NCI-H345 treated with DMSO at 0.1 percent for 48 hours (cell line): ENCODE data around the gene PRXL2C.

Source experiments
- DNase-seq: peaks from one replicate; lab custom pipeline; 2025; ENCODE audit not compliant: unreplicated experiment; lab: John Stamatoyannopoulos, UW

Gene PRXL2C

DNA sequence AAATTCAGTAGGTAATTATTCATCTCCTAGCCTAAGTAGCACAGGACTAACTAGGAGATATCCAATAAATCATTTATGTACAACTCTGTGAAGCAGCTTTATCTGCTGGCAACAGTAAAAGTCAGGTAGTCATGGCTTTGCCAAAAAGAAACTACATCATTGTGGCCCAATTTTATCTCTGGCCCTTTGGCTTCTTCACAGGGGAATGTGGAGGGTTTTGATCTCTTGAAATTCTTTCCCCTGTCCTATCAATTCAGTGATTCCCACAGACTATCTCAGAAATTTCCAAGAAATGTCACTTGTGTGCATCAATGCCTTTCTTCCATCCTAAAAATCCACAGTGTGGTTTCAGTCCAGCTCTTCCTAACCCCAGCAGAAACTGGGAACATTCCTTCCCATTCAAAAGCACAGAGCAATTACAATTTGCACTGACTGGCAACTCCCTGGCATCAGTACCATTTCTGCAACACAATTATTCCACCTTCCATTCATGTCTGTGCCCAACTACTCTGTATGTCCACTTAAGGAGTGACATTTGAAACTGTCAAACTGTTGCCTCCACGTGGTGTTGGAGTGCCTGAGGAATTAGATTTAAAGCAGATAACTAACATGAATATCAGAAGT lies 42.0 kb downstream of the PRXL2C start:
- no peak for DNase-seq

DNA sequence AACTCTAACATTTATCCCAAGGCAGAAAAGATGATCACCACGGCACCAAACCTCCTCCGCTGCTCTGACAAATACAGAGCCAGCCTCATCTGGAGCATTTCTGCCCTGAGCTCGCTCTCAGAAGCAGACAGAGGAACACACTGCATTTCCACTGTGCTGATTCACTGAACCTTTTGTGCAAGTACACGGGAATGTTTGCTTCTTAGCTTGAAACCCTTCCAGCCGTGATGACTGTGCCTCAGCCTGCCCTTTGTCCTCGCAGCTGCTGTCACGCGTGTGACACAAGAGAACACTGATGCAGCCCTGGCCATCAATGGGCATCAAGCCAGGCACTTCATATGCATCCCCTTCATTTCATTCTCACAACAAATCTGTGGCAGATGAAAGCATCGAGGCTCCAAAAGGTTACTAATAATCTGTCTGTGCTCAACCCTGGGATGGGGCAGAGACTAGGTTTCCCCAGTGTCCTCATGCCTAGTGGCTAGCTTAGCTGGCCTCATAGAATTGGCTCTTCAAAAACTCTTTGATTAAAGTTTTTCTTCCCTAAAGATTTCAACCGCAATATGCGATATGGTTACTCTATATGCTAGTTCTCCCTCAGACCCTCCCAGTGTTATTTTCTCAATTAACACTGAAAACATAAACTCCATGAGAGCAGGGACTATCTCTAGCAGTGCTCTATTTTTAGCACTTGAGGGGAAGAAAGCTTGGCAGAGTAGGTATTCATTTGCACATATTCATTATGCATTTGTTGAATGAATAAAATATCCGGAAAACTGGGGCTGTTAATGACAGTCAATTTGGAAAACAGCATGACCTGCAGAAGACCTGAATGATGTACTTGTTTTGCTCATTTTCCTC lies 42.8 kb downstream of the PRXL2C start:
- peak; percentile 84 for DNase-seq

DNA sequence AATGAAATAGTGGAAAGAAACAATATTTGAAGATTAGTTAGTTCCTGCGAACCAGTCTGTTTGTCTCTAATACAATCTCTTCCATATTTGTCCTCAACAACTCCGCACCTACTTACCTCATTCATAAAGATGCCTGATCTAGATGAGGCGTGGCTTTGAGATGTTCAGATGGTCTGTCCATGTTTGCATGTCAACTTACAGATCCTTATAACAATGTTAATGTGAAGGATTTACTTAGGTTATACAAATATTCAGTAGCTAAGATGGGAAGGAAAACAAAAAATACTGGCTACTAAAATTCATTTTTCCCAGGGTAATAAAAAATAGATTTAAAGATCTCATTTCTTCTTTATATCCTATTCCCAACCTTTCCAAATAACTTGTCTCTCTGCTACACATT lies 43.8 kb downstream of the PRXL2C start:
- no peak for DNase-seq

DNA sequence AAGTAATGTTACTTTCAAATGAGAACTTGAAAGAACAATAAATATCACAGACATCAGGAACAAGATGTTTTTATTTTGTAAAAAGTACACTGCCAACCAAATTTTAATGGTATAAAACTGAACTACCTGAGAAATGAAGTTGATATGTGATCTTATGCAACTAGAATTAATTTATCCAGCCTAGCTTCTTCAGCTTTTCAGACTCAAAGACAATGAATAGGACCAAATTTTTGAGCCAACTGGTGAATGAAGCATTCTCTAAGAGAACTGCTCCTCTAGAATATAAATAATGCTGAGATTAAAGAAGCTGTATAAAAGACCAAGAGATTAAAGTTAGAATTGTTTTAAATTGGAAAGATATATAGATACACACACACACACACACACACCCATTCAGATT lies 45.4 kb downstream of the PRXL2C start:
- no peak for DNase-seq

DNA sequence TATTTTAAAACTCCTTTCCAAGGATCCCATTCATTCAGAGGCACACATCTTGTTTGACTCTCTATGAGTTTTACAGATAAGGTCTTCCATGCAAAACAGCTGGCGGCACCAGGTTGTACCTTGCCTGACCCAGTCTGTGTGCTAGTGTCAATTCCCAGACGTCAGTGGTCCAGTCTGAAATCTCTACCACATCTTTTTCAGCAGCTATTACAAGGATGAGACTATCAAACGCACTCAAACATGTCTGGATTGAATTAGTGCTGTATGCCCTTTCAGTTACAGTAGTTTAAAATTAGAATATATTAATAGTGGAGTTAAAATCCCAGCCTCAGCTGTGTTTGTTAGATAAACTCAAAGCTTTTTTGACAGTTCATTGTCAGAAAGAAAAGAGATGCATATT lies 47.1 kb downstream of the PRXL2C start:
- no peak for DNase-seq

DNA sequence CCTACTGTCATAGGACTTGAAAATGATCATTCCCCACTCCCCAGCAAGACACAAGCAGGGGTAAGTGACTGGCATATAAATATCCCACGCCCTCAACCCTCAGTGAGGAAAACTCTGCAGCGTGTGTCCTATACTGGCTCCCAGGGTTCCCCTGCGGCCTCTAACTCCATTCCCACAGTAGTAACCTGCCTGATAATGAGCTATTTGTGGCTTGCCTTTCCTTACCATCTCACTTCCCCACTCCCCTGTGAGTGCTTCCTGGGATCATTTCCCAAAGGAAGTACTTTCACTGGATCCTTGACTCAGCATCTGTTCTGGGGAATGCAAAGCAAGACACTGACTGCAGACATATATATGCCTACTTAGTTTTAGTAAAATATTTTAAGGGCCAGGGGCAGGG lies 49.8 kb downstream of the PRXL2C start:
- no peak for DNase-seq

DNA sequence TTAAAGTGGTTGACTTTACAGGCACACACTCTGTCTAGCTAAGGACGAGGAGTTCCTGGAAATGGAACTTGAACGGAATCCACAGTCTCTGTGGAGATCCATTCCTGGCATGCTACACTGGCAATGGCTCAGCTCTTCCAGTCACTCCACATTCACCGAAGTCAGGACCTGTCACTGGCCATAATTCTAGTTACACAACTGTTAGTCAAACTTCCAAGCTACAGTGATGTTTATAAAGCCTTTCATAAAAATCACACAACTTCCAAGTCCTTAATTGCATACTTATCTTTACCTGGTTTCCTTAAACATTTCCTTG lies 51.2 kb downstream of the PRXL2C start:
- DNase-seq, result no peak

DNA sequence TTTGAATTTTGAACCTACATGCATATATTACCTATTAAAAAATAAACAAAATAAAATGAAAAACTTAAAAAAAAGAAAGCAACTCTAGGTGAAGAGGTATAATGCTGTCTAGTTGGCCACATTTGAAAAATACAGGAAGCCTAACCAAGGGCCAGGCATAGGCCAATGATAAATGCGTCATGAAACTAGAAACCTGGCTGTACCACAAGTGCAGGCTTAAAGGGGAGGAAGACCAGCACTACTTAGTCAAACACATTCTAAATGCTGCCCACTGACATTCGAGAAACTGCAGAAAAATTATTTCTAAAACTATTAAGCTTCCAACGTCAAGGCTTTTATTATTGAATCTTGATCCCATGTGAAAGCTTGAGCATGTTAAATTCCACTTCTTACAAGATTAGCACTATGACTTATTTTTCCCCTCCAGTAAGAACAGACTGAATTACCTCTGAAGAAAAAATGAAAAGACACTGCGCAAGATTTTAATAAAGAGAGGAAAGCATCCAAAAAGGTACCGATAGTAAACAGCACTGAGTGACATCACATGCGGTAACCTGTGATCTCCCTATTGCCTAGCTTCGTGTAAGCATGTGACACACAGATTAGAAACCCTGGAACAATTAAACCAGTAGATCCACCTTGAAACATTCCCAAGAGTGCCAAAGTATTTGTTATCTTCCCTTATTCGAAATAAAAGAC lies 51.7 kb downstream of the PRXL2C start:
- DNase-seq, result no peak

DNA sequence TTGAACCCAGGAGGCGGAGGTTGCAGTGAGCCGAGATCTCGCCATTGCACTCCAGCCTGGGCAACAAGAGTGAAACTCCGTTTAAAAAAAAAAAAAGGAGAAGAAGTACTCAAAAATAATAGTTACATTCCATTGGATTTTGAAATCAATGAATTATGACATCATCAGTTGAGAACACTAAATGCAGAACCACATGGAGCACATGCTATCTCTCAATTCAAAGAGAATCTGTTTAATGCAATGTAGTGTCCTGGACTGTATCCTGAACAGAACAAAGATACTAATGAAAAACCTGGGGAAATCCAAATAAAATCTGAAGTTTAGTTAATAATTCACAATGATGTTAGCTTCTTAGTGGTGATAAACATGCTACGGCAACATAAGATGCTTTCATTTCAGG lies 55.8 kb downstream of the PRXL2C start:
- no peak for DNase-seq

DNA sequence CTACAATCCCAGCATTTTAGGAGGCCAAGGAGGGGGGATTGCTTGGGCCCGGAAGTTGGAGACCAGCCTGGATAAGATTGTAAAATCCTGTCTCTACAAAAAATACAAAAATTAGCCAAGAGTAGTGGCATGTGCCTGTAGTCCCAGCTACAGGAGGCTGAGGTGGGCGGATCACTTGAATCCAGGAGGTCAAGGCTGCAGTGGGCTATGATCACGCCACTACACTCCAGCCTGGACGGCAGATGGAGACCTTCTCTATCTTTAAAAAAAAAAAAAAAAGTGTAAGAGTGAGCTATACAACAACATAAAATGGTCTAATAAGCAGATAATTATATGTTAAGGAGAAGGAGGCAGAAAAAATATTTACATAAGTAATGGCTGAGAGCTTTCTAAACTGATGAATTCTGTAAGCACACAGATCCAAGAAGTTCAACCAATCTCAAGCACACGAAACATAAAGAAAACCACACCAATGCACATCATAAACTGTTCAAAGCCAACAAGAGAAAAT lies 58.5 kb downstream of the PRXL2C start:
- DNase-seq, result no peak
